GM12872 (cell line): ENCODE results near the gene STYXL2.

Experiments
- CTCF ChIP-seq: IDR thresholded peaks from 3 replicates; pipeline ENCODE4 v1.5.1; 2011; ENCODE audit warnings: low read depth, mild to moderate bottlenecking, low read length, moderate library complexity; ENCODE audit not compliant: insufficient read depth

Gene STYXL2

GRCh38 chr1:167102906-167103573, 9.2 kb downstream of the STYXL2 start:
- TF ChIP-seq CTCF: no peak

GRCh38 chr1:167104256-167104633, 10.4 kb downstream of the STYXL2 start:
- TF ChIP-seq CTCF: no peak

- no peak for TF ChIP-seq CTCF
These were observed 11.6 kb downstream of the STYXL2 start for GRCh38 chr1:167105271-167106118.

GRCh38 chr1:167106119-167106461, 12.2 kb downstream of the STYXL2 start:
- TF ChIP-seq CTCF: no peak

- no peak for TF ChIP-seq CTCF
These were observed 13.6 kb downstream of the STYXL2 start for GRCh38 chr1:167107456-167107855.

- no peak for TF ChIP-seq CTCF
These were observed 15.2 kb downstream of the STYXL2 start for GRCh38 chr1:167109125-167109524.

GRCh38 chr1:167110586-167110985, 16.7 kb downstream of the STYXL2 start:
- no peak for TF ChIP-seq CTCF
